GM19468 (cell line): ENCODE data around the gene PLCB4.

Source experiments
- ATAC-seq: cut with Tn5 transposase; IDR thresholded peaks from one replicate; pipeline ENCODE4 v1.9.1; 2021; ENCODE audit warnings: mild to moderate bottlenecking, moderate library complexity, moderate number of reproducible peaks; ENCODE audit not compliant: unreplicated experiment; ENCODE audit errors: extremely low read depth

PLCB4 gene

GRCh38 chr20:9520086-9520485 is 451.2 kb downstream of the PLCB4 start:
- no peak for ATAC-seq

DNA sequence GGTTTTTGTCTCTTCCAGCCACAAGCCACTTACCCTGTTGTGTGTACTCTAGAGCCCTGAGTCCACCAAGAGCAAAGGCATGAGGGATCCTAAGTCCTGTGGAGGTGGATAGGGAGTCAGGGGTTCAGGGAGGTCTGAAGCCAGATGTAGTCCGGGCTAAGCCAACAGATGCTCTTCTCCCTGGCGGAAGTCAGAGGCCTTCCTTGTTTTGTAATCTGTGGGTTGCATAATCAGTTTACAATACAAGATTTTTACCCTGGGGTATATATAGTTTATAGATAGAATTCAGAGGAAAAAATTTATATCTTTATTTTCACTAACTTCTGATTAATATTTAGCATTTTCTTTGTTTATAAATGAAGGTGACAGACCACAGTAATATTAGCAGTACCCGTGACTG is 454.7 kb downstream of the PLCB4 start:
- no peak for ATAC-seq
